ENCODE results near the gene CRYAA. TPM values are rescaled to one million over a fixed set of nuclear protein-coding genes. Genes with fewer than 3 reads are reported as not detected.
"Not testable (repeated sequence)": the region's sequence is repeated elsewhere in the genome, so short reads cannot be mapped to it uniquely, and the experiment has no call there.

The CRYAA gene, protein sequence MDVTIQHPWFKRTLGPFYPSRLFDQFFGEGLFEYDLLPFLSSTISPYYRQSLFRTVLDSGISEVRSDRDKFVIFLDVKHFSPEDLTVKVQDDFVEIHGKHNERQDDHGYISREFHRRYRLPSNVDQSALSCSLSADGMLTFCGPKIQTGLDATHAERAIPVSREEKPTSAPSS
- total RNA-seq, result not detected
- total RNA-seq (2013), result not detected

DNA sequence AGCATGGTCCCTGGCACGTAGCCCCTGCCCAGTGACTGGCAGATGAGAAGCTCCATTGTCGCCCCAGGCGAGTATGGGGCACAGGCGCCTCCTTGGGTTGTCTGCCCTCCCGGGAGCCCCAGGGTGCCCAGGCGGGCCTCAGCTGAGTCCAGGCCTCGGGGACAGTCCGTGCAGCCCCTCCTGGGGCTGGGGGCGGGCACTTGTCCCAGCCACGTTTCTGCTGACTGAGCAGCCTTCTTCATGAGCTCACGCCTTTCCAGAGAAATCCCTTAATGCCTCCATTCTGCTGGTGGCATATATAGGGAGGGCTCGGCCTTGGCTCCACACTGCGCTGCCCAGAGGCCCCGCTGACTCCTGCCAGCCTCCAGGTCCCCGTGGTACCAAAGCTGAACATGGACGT is at the start of gene CRYAA:
Gene CRYAA, plus strand, starts transcription at position 301 of the 400 bp plus-strand sequence. Its CDS starts 92 bp downstream, at position 393.
- DNase-seq, result not testable (repeated sequence)

DNA sequence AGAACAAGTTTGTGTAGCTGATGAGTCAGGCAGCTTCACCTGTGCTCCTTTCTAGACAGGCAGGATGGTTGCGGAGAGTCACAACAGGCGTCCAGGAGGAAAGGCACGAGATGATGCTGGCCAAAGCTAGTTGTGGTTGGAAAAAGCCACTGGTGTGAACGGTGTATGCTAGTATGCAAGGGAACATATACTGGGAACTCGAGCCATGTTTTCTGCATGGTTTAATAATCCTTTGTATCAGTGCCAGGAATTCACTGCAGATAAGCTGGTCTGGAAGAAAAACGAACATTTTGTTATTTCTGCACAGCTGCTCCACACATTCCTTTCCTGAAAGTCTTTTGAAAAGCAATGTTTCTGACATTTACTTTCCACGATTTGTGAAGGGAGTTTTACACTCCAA is 38.7 kb upstream of the CRYAA start:
- H3K36me3 Mint-ChIP-seq; H3K4me3 ChIP-seq (ENCODE audit: low read length); H3K4me1 ChIP-seq (ENCODE audit: control insufficient read depth, insufficient read depth, low read length); H3K4me1 Mint-ChIP-seq; H3K4me3 Mint-ChIP-seq; H3K36me3 ChIP-seq (ENCODE audit: control insufficient read depth, insufficient read depth, low read length); H3K9me3 ChIP-seq (ENCODE audit: control insufficient read depth, insufficient read depth, low read length); H3K9me3 Mint-ChIP-seq; H3K27ac Mint-ChIP-seq; ATAC-seq; DNase-seq; intact Hi-C loops (cut with micrococcal nuclease); H3K27me3 ChIP-seq (ENCODE audit: control insufficient read depth, insufficient read depth, low read length); H3K27me3 Mint-ChIP-seq (ENCODE audit: low read depth in 2 of 2); H3K27ac ChIP-seq (ENCODE audit: low read length): not testable (repeated sequence)
- WGBS (ENCODE audit: insufficient coverage), result no CpG with 5 or more reads among the region's 7 CpGs

More for the DNA sequence above, at the start of gene CRYAA:
- H3K9me3 ChIP-seq (ENCODE audit: control insufficient read depth, insufficient read depth, low read length); H3K4me1 ChIP-seq (ENCODE audit: control insufficient read depth, insufficient read depth, low read length); H3K27me3 Mint-ChIP-seq (ENCODE audit: low read depth in 2 of 2); H3K4me3 Mint-ChIP-seq; H3K4me3 ChIP-seq (ENCODE audit: low read length); intact Hi-C loops (cut with micrococcal nuclease); H3K36me3 Mint-ChIP-seq; H3K9me3 Mint-ChIP-seq; ATAC-seq; H3K4me1 Mint-ChIP-seq; H3K27ac ChIP-seq (ENCODE audit: low read length); H3K27me3 ChIP-seq (ENCODE audit: control insufficient read depth, insufficient read depth, low read length); H3K36me3 ChIP-seq (ENCODE audit: control insufficient read depth, insufficient read depth, low read length); H3K27ac Mint-ChIP-seq: not testable (repeated sequence)
- no CpG with 5 or more reads among the region's 16 CpGs for WGBS (ENCODE audit: insufficient coverage)

DNA sequence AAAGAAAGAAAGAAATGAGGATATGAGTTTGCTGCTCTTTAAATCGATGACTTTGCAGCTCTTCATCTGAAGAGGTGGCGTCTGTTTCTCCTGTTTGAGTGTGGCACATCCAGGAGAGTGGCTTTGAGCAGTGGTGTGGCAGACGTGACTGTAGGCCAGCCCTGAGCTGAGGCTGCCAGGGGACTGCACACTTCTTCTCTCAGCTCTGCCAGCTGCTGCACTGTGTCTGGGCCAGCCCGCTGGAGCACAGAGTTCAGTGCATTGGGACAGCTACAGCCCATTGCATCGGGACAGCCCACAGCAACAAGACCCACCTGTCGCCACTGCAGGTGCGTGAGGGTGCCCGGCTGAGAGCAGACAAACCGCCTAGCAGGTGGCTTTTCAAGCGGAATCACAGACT is 34.3 kb upstream of the CRYAA start:
- H3K36me3 Mint-ChIP-seq; ATAC-seq; H3K4me3 ChIP-seq (ENCODE audit: low read length); H3K4me1 ChIP-seq (ENCODE audit: control insufficient read depth, insufficient read depth, low read length); H3K27me3 ChIP-seq (ENCODE audit: control insufficient read depth, insufficient read depth, low read length); H3K36me3 ChIP-seq (ENCODE audit: control insufficient read depth, insufficient read depth, low read length); H3K4me1 Mint-ChIP-seq; H3K9me3 ChIP-seq (ENCODE audit: control insufficient read depth, insufficient read depth, low read length); intact Hi-C loops (cut with micrococcal nuclease); H3K9me3 Mint-ChIP-seq; H3K27me3 Mint-ChIP-seq (ENCODE audit: low read depth in 2 of 2); DNase-seq; H3K27ac ChIP-seq (ENCODE audit: low read length); H3K4me3 Mint-ChIP-seq; H3K27ac Mint-ChIP-seq: not testable (repeated sequence)
- no CpG with 5 or more reads among the region's 10 CpGs for WGBS (ENCODE audit: insufficient coverage)

DNA sequence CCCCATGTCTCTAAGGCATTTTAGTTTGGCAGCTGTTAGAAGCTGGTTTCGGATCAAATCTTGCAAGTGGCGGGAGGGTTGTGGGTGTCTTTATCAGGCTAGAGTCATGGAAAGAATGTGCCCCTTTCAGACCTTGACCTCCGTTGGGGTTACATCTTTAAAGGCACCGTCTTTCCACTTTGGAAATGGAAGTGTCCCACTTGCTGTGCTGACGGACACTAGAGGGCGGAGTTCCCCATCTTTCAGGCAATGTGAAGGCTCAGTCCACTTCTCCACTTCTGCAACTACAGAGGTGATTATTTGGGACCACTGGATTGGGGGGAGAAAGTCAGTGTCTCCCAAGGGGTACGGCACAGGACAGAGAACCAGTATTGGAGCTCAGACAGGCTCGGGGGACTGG is 29.9 kb upstream of the CRYAA start:
- H3K4me1 Mint-ChIP-seq; H3K9me3 Mint-ChIP-seq; H3K4me3 Mint-ChIP-seq; H3K27me3 ChIP-seq (ENCODE audit: control insufficient read depth, insufficient read depth, low read length); H3K27ac ChIP-seq (ENCODE audit: low read length); H3K9me3 ChIP-seq (ENCODE audit: control insufficient read depth, insufficient read depth, low read length); H3K4me1 ChIP-seq (ENCODE audit: control insufficient read depth, insufficient read depth, low read length); H3K36me3 Mint-ChIP-seq; intact Hi-C loops (cut with micrococcal nuclease); H3K4me3 ChIP-seq (ENCODE audit: low read length); H3K27ac Mint-ChIP-seq; DNase-seq; H3K36me3 ChIP-seq (ENCODE audit: control insufficient read depth, insufficient read depth, low read length); H3K27me3 Mint-ChIP-seq (ENCODE audit: low read depth in 2 of 2): not testable (repeated sequence)
- no CpG with 5 or more reads among the region's 8 CpGs for WGBS (ENCODE audit: insufficient coverage)
- ATAC-seq, result peak in 2 of 3 donors; percentile 24 to 42

DNA sequence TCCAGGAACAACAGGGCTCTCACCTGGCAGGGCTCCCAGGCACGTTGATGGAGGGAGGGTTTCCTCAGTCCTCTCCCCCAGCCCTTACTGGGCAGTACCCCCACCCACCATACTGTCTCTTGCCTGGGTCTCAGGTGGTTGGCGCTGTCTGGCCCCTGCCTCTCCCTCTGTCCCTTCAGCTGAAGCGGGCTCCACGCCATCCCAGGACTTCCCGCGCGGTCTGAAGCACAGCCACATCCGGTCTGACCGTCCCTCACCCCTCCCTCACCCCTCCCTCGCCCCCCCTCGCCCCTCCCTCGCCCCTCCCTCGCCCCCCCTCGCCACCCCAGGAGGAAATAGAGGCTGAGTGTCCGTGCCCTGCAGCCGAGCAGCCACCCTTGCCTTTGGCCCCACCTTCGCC is 27.4 kb upstream of the CRYAA start:
- ATAC-seq; H3K4me3 ChIP-seq (ENCODE audit: low read length); H3K27ac Mint-ChIP-seq; H3K9me3 Mint-ChIP-seq; H3K4me1 ChIP-seq (ENCODE audit: control insufficient read depth, insufficient read depth, low read length); H3K36me3 ChIP-seq (ENCODE audit: control insufficient read depth, insufficient read depth, low read length); H3K36me3 Mint-ChIP-seq; H3K27ac ChIP-seq (ENCODE audit: low read length); intact Hi-C loops (cut with micrococcal nuclease); H3K27me3 ChIP-seq (ENCODE audit: control insufficient read depth, insufficient read depth, low read length); H3K27me3 Mint-ChIP-seq (ENCODE audit: low read depth in 2 of 2); DNase-seq; H3K4me3 Mint-ChIP-seq; H3K9me3 ChIP-seq (ENCODE audit: control insufficient read depth, insufficient read depth, low read length); H3K4me1 Mint-ChIP-seq: not testable (repeated sequence)
- 20% methylated on average over 1 of the region's 17 CpGs for WGBS (ENCODE audit: insufficient coverage)

DNA sequence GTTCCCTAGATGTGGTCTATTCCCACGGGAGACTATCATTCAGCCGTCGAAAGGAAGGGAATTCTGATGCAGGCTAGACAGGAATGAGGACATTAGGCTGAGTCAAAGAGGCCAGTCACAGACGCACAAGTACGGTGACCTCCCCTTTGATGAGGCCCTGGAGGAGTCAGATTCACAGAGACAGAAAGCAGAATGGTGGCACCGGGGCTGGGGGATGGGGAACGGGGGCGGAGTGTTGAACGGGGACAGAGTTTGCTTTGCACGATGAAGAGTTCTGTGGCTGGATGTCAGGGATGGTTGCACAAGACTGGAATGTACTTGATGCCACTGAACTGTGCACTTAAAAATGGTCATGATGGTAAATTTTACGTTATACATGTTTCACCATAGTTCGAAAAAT is 22.2 kb upstream of the CRYAA start:
- intact Hi-C loops (cut with micrococcal nuclease), result not testable (repeated sequence)
- WGBS (ENCODE audit: insufficient coverage), result no CpG with 5 or more reads among the region's 12 CpGs

DNA sequence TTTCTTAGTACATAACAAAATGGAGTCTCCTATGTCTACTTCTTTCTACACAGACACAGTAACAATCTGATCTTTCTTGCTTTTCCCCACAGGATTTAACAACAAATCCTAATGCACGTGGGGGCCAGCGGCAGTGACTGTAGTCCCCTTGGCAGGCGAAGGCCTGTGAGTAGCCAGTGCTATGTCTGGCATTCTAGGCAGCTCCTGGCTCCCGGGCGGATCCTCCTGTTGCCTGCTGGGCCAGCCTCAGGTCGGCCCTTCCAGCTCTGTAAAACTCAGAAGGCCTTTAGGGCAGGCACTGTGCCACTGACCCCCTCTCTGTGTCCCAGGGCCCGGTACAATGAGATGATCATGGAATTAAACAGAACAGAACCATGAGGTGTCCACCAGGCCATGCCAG is 20.8 kb upstream of the CRYAA start:
- H3K27me3 ChIP-seq (ENCODE audit: control insufficient read depth, insufficient read depth, low read length); H3K4me1 ChIP-seq (ENCODE audit: control insufficient read depth, insufficient read depth, low read length); H3K4me3 ChIP-seq (ENCODE audit: low read length); DNase-seq; H3K4me1 Mint-ChIP-seq; H3K27ac ChIP-seq (ENCODE audit: low read length); ATAC-seq; H3K36me3 Mint-ChIP-seq; H3K27me3 Mint-ChIP-seq (ENCODE audit: low read depth in 2 of 2); H3K9me3 ChIP-seq (ENCODE audit: control insufficient read depth, insufficient read depth, low read length); H3K4me3 Mint-ChIP-seq; intact Hi-C loops (cut with micrococcal nuclease); H3K9me3 Mint-ChIP-seq; H3K36me3 ChIP-seq (ENCODE audit: control insufficient read depth, insufficient read depth, low read length); H3K27ac Mint-ChIP-seq: not testable (repeated sequence)
- no CpG with 5 or more reads among the region's 7 CpGs for WGBS (ENCODE audit: insufficient coverage)

More for the DNA sequence above, 22.2 kb upstream of the CRYAA start:
- not testable (repeated sequence) for H3K4me3 ChIP-seq (ENCODE audit: low read length); H3K27me3 ChIP-seq (ENCODE audit: control insufficient read depth, insufficient read depth, low read length); H3K4me1 ChIP-seq (ENCODE audit: control insufficient read depth, insufficient read depth, low read length); DNase-seq; H3K4me3 Mint-ChIP-seq; H3K9me3 Mint-ChIP-seq; H3K36me3 Mint-ChIP-seq; H3K27ac ChIP-seq (ENCODE audit: low read length); H3K9me3 ChIP-seq (ENCODE audit: control insufficient read depth, insufficient read depth, low read length); H3K27ac Mint-ChIP-seq; ATAC-seq; H3K4me1 Mint-ChIP-seq; H3K36me3 ChIP-seq (ENCODE audit: control insufficient read depth, insufficient read depth, low read length); H3K27me3 Mint-ChIP-seq (ENCODE audit: low read depth in 2 of 2)

DNA sequence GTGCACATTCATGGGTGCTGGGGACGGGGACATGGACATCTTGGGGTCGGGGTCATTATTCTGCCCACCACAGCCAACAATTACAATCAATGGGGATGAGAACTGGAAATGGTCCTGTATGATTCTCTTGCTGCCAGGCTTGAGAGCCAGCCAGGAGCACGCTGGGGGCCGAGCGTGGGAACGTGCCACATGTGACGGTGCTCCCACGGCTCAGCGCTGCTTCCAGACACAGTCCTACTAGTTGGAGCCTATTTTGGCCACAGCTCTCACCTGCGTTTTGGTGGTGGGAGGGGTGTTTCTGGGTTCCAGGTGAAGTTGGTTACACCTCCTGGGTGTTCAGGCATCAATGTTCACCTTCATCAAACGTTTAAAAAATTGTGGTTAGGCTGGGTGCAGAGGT is 19.5 kb upstream of the CRYAA start:
- intact Hi-C loops (cut with micrococcal nuclease); DNase-seq; H3K4me3 Mint-ChIP-seq; H3K9me3 Mint-ChIP-seq; H3K4me3 ChIP-seq (ENCODE audit: low read length); H3K4me1 ChIP-seq (ENCODE audit: control insufficient read depth, insufficient read depth, low read length); H3K27me3 ChIP-seq (ENCODE audit: control insufficient read depth, insufficient read depth, low read length); H3K4me1 Mint-ChIP-seq; H3K27me3 Mint-ChIP-seq (ENCODE audit: low read depth in 2 of 2); ATAC-seq; H3K36me3 ChIP-seq (ENCODE audit: control insufficient read depth, insufficient read depth, low read length); H3K9me3 ChIP-seq (ENCODE audit: control insufficient read depth, insufficient read depth, low read length); H3K36me3 Mint-ChIP-seq; H3K27ac ChIP-seq (ENCODE audit: low read length); H3K27ac Mint-ChIP-seq: not testable (repeated sequence)
- WGBS (ENCODE audit: insufficient coverage), result no CpG with 5 or more reads among the region's 11 CpGs
